NCI-H2227 treated with DMSO at 0.1 percent for 48 hours (cell line): Measurements from ENCODE around the gene SUPV3L1.
"Not testable (repeated sequence)": the region's sequence is repeated elsewhere in the genome, so short reads cannot be mapped to it uniquely, and the experiment has no call there.

Experiments
- DNase-seq: peaks from one replicate; lab custom pipeline; 2025; lab: John Stamatoyannopoulos, UW

SUPV3L1 gene

GRCh38 chr10:69179743-69180524 lies at the start of gene SUPV3L1:
Gene SUPV3L1, plus strand, starts transcription at chr10:69180234. Its CDS starts 58 bp downstream, at chr10:69180292.
- DNase-seq, result peak; percentile 88

- DNase-seq, result no peak
These were observed 49.8 kb upstream of the SUPV3L1 start for GRCh38 chr10:69130251-69130650.

DNA sequence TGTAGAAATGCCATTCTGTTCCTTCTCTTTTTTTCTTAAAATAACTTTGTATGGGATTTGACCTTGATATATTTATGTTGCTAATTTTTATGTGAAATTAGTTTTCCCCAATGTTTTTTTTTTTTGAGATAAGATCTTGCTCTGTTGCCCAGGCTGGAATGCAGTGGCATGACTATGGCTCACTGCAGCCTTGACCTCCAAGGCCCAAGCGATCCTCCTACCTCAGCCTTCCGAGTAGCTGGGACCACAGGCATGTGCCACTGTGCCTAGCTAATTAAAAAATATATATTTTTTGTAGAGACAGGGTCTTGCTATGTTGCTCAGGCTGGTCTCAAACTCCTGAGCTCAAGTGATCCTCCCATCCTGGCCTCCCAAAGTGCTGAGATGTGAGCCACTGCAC lies 40.1 kb upstream of the SUPV3L1 start:
- DNase-seq, result no peak

DNA sequence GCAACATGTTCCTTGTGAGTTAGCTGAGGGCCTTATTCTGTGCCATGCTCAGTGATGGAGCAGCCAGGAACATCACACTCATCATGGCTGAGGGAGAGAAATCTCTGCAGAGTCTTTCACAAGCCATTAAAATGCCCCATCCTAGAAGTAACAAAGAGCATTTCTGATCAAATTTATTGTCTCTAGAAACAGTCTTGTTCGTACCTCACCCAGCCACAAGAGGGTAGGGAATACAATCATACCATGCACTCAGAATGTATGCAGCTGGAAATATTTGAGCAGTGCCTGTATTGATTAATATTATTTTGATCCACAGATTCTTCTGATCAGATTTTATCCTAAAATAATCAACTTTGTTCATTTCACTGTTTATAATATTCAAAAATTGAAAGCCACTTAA lies 38.7 kb upstream of the SUPV3L1 start:
- no peak for DNase-seq

- not testable (repeated sequence) for DNase-seq
These were observed 38.0 kb upstream of the SUPV3L1 start for GRCh38 chr10:69142074-69142473.

- DNase-seq, result no peak
These were observed 37.1 kb upstream of the SUPV3L1 start for GRCh38 chr10:69142983-69143382.

GRCh38 chr10:69145329-69145728 lies 34.7 kb upstream of the SUPV3L1 start:
- DNase-seq, result no peak

DNA sequence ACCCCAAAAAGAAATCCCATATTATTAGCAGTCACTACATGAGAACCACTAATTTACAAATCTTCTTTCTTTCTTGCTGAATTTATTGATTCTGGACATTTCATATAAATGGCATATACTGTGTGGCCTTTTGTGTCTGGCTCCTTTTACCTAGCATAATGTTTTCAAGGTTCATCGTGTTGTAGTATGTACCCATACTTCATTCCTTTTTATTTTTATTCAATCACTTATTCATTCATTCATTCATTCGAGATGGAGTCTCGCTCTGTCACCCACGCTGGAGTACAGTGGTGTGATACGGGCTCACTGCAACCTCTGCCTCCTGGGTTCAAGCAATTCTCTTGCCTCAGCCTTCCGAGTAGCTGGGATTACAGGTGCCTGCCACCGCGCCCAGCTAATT lies 34.2 kb upstream of the SUPV3L1 start:
- no peak for DNase-seq

DNA sequence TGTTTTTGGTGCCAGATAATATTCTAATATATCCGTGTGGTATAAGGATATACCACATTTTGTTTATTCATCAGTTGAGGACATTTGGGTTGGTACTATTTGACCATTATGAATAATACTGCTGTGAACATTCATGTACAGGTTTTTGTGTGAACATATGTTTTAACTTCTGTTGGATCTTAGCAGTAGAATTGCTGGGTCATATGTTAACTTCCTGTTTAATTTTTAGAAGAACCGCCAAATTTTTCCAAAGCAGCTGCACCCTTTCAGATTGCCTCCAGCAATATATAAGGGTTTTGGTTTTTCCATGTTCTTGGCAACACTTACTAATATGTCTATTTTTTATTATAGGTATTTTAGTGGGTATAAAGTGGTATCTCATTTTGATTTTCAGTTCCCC lies 33.3 kb upstream of the SUPV3L1 start:
- DNase-seq, result no peak

DNA sequence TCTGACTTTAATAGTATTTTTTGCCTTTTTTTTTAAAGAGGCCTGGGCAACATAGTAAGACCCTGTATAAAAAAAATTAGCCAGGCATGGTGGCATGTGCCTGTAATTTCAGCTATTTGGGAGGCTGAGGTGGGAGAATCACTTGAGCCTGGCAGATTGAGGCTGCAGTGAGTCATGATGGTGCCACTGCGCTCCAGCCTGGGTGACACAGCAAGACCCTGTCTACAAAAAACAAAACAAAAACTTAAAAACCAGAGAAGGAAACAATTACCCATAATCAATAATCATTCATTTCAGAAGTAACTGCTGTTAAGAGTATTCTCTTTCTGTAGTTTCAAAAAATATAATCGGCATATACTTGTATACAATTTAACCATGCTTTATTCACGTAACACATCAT lies 28.1 kb upstream of the SUPV3L1 start:
- DNase-seq, result no peak

- no peak for DNase-seq
These were observed 26.8 kb upstream of the SUPV3L1 start for GRCh38 chr10:69153227-69153626.

DNA sequence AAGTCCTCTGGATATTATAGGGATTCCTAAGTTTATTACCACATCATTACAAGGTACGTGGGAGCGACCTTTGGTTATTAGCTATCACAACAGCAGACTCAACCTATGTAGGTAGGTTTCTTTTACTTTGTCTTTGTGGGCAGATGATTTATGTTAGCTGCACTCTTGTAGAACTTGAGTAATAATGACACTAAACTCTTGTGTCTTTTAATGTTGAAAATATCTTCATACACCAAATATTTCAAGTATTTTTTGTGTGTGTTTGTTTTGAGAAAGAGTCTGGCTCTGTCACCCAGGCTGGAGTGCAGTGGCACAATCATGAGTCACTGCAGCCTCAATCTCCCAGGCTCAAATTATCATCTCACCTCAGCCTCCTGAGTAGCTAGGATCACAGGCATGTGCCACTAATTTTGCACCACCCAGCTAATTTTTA lies 19.2 kb upstream of the SUPV3L1 start:
- no peak for DNase-seq

DNA sequence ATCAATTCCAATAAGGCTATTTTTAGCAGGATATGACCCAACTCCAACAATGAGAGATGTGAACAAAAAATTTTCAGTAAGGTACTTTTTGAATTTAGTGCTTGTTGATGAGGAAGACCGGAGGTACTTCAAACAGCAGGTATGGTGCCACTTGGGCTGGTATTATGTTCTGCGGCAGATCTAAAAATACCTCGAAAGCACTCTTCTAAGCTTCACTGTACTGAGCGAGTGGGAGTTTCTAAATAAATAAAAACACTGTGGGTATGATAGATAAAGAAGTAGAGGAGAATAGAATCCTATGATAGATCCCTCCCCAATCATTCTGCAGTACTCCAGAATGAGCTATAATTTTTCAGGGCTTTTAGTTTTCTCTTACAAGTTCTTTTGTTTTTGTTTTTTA lies 11.5 kb upstream of the SUPV3L1 start:
- DNase-seq, result no peak

GRCh38 chr10:69172241-69172982 lies 7.6 kb upstream of the SUPV3L1 start:
- DNase-seq, result no peak

- not testable (repeated sequence) for DNase-seq
These were observed 4.7 kb upstream of the SUPV3L1 start for GRCh38 chr10:69175326-69175725.

DNA sequence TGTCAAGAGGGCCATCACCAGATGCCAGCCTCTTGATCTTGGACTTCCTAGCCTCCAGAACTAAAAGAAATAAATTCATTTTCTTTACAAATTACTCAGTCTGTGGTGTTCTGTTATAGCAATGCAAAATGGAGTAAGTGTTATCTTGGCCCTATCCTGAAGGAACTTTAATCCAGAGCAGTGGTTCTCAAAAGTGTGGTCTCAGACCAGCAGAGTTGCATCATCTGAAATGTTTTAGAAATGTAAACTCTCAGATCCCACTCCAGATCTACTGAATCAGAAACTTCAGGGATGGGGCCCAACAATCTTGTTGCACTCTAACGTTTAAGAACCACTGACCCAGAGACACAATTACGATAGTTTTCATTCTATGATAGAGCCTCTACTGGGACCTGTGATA lies 3.2 kb upstream of the SUPV3L1 start:
- no peak for DNase-seq

DNA sequence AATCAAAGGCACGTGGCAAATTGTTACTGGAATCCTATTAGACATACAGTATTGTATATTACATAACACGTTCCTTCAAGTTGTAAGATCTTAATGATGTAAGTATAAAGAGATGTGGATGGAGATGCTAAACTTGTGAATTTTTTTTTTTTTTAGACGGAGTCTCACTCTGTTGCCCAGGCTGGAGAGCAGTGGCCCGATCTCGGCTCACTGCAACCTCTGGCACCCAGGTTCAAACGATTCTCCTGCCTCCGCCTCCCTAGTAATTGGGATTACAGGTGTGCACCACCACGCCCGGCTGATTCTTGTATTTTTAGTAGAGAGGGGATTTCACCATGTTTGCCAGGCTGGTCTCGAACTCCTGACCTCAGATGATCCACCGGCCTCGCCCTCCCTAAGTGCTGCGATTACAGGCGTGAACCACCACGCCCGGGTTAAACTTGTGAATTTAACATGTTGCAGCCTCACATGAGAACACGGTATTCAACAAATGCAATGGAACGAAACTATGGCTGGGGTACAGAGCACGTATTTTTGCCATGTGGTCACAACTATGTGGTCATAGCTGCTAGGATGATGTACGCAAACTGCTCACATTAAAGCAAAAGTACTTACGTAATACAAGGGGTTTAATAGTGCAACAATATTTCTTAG lies 818 bp upstream of the SUPV3L1 start:
- DNase-seq, result no peak

GRCh38 chr10:69180525-69181204 lies 631 bp downstream of the SUPV3L1 start:
- no peak for DNase-seq

- DNase-seq, result no peak
These were observed 1.4 kb downstream of the SUPV3L1 start for GRCh38 chr10:69181433-69181832.

- no peak for DNase-seq
These were observed 2.0 kb downstream of the SUPV3L1 start for GRCh38 chr10:69182005-69182404.

- no peak for DNase-seq
These were observed 6.5 kb downstream of the SUPV3L1 start for GRCh38 chr10:69186524-69186923.

- no peak for DNase-seq
These were observed 21.0 kb downstream of the SUPV3L1 start for GRCh38 chr10:69201045-69201444.
